H1 (cell line): ENCODE data around the gene NLRP3. TPM values are rescaled to one million over a fixed set of nuclear protein-coding genes. Genes with fewer than 3 reads are reported as not detected.

ENCODE experiments used
- EP300 ChIP-seq, 2 experiments: IDR thresholded peaks; 1 replicate in 1 of 2; 2 replicates in 1 of 2; pipeline ENCODE4 v1.6.1; 2011 to 2012; ENCODE audit warnings: low read depth in 2 of 2, low read length in 2 of 2, mild to moderate bottlenecking in 2 of 2, borderline replicate concordance in 1 of 2, inconsistent platforms in 1 of 2, moderate library complexity in 1 of 2
- GABPA ChIP-seq: IDR thresholded peaks from 2 replicates; pipeline ENCODE4 v1.6.1; 2011; ENCODE audit warnings: mild to moderate bottlenecking, low read length, moderate library complexity, borderline replicate concordance; ENCODE audit not compliant: insufficient read depth
- HDAC2 ChIP-seq, 2 experiments: fragments of 300-600 bp in 1 of 2; sonication (generic) in 1 of 2; IDR thresholded peaks; 2 replicates each; pipeline ENCODE4 v1.6.1; 2011 to 2012; ENCODE audit warnings: low read depth in 2 of 2, low read length in 2 of 2, mild to moderate bottlenecking in 2 of 2, moderate library complexity in 2 of 2, borderline replicate concordance in 1 of 2, inconsistent platforms in 1 of 2
- PHF8 ChIP-seq: fragments of 200-600 bp; sonication (generic); conservative IDR thresholded peaks from 2 replicates; pipeline ENCODE4 v1.7.1; 2012; ENCODE audit warnings: low read depth, mild to moderate bottlenecking, inconsistent platforms, low read length, moderate library complexity
- POLR2AphosphoS5 ChIP-seq: IDR thresholded peaks from 2 replicates; pipeline ENCODE4 v1.6.1; 2011; ENCODE audit warnings: low read depth, low read length
- RBBP5 ChIP-seq: IDR thresholded peaks from 2 replicates; pipeline ENCODE4 v1.7.1; 2012; ENCODE audit warnings: low read depth, mild to moderate bottlenecking, inconsistent platforms, low read length, moderate library complexity, borderline replicate concordance
- SRF ChIP-seq: IDR thresholded peaks from 2 replicates; pipeline ENCODE4 v1.6.1; 2011; ENCODE audit warnings: mild to moderate bottlenecking, low read depth, low read length, moderate library complexity
- polyA plus RNA-seq, 7 experiments: library from polyadenylated mRNA; depleted of rRNA in 3 of 7; stranded (reverse) in 5 of 7; unstranded in 2 of 7; fragments of >200 nt in 5 of 7; fragments of 200-250 nt in 2 of 7; gene quantifications; 1 replicate in 5 of 7; 2 replicates in 1 of 7; 4 replicates in 1 of 7; pipeline versions ENCODE4 v1.2.1 to v1.2.3, GENCODE V29; 2011 to 2013; ENCODE audit warnings: missing spikeins in 2 of 7, mixed read lengths in 2 of 7
- total RNA-seq: library from RNA; stranded (reverse); fragmentation: NEBNext Ultra II Directional; extraction: Animal tissue kit (Norgen Biotek cat#: 25700); gene quantifications from 2 replicates; pipeline ENCODE4 v1.2.1, GENCODE V29; 2021
- TF ChIP-seq, protein P1 (sequence below): fragments of 300-600 bp; sonication (generic); IDR thresholded peaks from 2 replicates; pipeline ENCODE4 v1.7.1; 2012; ENCODE audit warnings: low read length, moderate library complexity, mild to moderate bottlenecking, inconsistent platforms; ENCODE audit not compliant: insufficient replicate concordance

NLRP3 gene
- total and polyA plus RNA-seq, 2 of the 8 experiments (the other 6 are each of a cell fraction or from before 2014, with no cell fraction given), result 0.05 to 0.19 TPM

DNA sequence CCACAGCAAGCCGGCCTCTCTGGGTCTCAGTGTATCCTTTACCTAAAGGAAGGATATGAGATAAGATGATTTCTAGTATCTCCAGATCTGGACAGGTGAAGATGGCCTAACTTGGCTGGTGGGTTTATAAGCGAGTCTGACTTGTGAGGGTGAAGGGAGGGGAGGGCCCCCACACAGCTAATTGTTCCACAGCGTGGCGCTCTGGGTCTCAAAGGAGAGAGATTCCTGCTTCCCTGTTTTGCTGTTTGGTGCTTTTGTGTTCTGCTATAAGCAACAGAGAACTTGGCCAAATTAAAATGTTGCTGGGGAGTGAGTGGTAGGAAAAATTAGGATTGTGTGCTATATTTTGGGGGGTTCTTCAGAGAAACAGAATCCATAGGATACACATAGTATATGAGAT, 28.9 kb upstream of the NLRP3 start (continued):
- no peak for TF ChIP-seq GABPA
- no peak for TF ChIP-seq HDAC2 (IDR thresholded peaks at IDR 0.05; ENCODE audit: borderline replicate concordance in 1 of 2, low read depth in 2 of 2, low read length in 2 of 2)
- TF ChIP-seq SRF, result no peak
- TF ChIP-seq RBBP5, result no peak
- TF ChIP-seq POLR2AphosphoS5, result no peak
- no peak for TF ChIP-seq PHF8
- TF ChIP-seq EP300 (IDR thresholded peaks at IDR 0.05; ENCODE audit: borderline replicate concordance in 1 of 2, low read depth in 2 of 2, low read length in 2 of 2), result no peak
- TF ChIP-seq, protein P1, sequence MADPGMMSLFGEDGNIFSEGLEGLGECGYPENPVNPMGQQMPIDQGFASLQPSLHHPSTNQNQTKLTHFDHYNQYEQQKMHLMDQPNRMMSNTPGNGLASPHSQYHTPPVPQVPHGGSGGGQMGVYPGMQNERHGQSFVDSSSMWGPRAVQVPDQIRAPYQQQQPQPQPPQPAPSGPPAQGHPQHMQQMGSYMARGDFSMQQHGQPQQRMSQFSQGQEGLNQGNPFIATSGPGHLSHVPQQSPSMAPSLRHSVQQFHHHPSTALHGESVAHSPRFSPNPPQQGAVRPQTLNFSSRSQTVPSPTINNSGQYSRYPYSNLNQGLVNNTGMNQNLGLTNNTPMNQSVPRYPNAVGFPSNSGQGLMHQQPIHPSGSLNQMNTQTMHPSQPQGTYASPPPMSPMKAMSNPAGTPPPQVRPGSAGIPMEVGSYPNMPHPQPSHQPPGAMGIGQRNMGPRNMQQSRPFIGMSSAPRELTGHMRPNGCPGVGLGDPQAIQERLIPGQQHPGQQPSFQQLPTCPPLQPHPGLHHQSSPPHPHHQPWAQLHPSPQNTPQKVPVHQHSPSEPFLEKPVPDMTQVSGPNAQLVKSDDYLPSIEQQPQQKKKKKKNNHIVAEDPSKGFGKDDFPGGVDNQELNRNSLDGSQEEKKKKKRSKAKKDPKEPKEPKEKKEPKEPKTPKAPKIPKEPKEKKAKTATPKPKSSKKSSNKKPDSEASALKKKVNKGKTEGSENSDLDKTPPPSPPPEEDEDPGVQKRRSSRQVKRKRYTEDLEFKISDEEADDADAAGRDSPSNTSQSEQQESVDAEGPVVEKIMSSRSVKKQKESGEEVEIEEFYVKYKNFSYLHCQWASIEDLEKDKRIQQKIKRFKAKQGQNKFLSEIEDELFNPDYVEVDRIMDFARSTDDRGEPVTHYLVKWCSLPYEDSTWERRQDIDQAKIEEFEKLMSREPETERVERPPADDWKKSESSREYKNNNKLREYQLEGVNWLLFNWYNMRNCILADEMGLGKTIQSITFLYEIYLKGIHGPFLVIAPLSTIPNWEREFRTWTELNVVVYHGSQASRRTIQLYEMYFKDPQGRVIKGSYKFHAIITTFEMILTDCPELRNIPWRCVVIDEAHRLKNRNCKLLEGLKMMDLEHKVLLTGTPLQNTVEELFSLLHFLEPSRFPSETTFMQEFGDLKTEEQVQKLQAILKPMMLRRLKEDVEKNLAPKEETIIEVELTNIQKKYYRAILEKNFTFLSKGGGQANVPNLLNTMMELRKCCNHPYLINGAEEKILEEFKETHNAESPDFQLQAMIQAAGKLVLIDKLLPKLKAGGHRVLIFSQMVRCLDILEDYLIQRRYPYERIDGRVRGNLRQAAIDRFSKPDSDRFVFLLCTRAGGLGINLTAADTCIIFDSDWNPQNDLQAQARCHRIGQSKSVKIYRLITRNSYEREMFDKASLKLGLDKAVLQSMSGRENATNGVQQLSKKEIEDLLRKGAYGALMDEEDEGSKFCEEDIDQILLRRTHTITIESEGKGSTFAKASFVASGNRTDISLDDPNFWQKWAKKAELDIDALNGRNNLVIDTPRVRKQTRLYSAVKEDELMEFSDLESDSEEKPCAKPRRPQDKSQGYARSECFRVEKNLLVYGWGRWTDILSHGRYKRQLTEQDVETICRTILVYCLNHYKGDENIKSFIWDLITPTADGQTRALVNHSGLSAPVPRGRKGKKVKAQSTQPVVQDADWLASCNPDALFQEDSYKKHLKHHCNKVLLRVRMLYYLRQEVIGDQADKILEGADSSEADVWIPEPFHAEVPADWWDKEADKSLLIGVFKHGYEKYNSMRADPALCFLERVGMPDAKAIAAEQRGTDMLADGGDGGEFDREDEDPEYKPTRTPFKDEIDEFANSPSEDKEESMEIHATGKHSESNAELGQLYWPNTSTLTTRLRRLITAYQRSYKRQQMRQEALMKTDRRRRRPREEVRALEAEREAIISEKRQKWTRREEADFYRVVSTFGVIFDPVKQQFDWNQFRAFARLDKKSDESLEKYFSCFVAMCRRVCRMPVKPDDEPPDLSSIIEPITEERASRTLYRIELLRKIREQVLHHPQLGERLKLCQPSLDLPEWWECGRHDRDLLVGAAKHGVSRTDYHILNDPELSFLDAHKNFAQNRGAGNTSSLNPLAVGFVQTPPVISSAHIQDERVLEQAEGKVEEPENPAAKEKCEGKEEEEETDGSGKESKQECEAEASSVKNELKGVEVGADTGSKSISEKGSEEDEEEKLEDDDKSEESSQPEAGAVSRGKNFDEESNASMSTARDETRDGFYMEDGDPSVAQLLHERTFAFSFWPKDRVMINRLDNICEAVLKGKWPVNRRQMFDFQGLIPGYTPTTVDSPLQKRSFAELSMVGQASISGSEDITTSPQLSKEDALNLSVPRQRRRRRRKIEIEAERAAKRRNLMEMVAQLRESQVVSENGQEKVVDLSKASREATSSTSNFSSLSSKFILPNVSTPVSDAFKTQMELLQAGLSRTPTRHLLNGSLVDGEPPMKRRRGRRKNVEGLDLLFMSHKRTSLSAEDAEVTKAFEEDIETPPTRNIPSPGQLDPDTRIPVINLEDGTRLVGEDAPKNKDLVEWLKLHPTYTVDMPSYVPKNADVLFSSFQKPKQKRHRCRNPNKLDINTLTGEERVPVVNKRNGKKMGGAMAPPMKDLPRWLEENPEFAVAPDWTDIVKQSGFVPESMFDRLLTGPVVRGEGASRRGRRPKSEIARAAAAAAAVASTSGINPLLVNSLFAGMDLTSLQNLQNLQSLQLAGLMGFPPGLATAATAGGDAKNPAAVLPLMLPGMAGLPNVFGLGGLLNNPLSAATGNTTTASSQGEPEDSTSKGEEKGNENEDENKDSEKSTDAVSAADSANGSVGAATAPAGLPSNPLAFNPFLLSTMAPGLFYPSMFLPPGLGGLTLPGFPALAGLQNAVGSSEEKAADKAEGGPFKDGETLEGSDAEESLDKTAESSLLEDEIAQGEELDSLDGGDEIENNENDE, result no peak
- TF ChIP-seq, all 59 proteins: peak for 0
